HCT116 (cell line): ENCODE data around the gene TMEM179.

Experiments used
- CTCF ChIP-seq, 3 experiments: fragments of 200-600 bp in 1 of 3; sonication (generic) in 1 of 3; IDR thresholded peaks in 2 of 3; conservative IDR thresholded peaks in 1 of 3; 2 replicates each; pipeline ENCODE4 v1.5.1; 2012 to 2017; ENCODE audit warnings: low read depth in 2 of 3, low read length in 2 of 3, antibody characterized with exemption in 1 of 3, borderline replicate concordance in 1 of 3, control low read depth in 1 of 3, mild to moderate bottlenecking in 1 of 3, mixed read lengths in 1 of 3, mixed run types in 1 of 3, moderate library complexity in 1 of 3; ENCODE audit not compliant: insufficient read depth in 1 of 3
- POLR2AphosphoS5 ChIP-seq: IDR thresholded peaks from 2 replicates; pipeline ENCODE4 v1.6.1; 2011; ENCODE audit warnings: mild to moderate bottlenecking, low read depth, low read length, moderate library complexity

GRCh38 chr14:104592785-104593184 is 11.8 kb downstream of the TMEM179 start:
- TF ChIP-seq CTCF (IDR thresholded peaks at IDR 0.05 in 2 of 3, conservative IDR thresholded peaks at IDR 0.05 in 1 of 3; ENCODE audit: borderline replicate concordance in 1 of 3, insufficient read depth in 1 of 3, low read depth in 2 of 3, low read length in 2 of 3) (no peak), POLR2AphosphoS5 (no peak)
